Panc1 (cell line): ENCODE data around the gene MYBPHL. TPM values are rescaled to one million over a fixed set of nuclear protein-coding genes. Genes with fewer than 3 reads are reported as not detected.

Source experiments
- ATAC-seq: fragments of 200-7000 bp; cut with Tn5 transposase; 2 replicates; pipeline ENCODE4 v1.9.1; 2020; ENCODE audit warnings: mild to moderate bottlenecking, moderate library complexity
- BruUV-seq: library from RNA; stranded (reverse); fragments of 400-500 nt; replicated peaks from 2 replicates; lab custom pipeline; 2021; lab: Mats Ljungman, UMichigan
- CTCF ChIA-PET: fragments of 300-600 bp; sonication (Branson Sonifier 250); formaldehyde crosslinking; loops from one replicate; lab custom pipeline; 2022; ENCODE audit warnings: antibody characterized with exemption; lab: Charles Lee
- POLR2A ChIA-PET: fragments of 300-600 bp; sonication (Branson Sonifier 250); formaldehyde crosslinking; loops from one replicate; lab custom pipeline; 2022; ENCODE audit warnings: antibody characterized with exemption; lab: Charles Lee
- DNase-seq: peaks from one replicate; pipeline ENCODE4 v3.0.0-alpha.2; 2010; ENCODE audit warnings: low read depth, low spot score
- H3K27ac ChIP-seq: 2 replicates; pipeline ENCODE4 v1.5.1; 2011; ENCODE audit warnings: mild to moderate bottlenecking, low read length, inconsistent platforms
- H3K27me3 ChIP-seq: fragments of 200-500 bp; sonication (Bioruptor generic); 2 replicates; pipeline ENCODE4 v1.6.0; 2014; ENCODE audit warnings: low read length, inconsistent platforms; ENCODE audit not compliant: control insufficient read depth, insufficient read depth
- H3K36me3 ChIP-seq: fragments of 200-500 bp; sonication (Bioruptor generic); 2 replicates; pipeline ENCODE4 v1.5.1; 2014; ENCODE audit warnings: inconsistent platforms, mild to moderate bottlenecking, low read length, moderate library complexity; ENCODE audit not compliant: control insufficient read depth, insufficient read depth
- H3K4me1 ChIP-seq: 2 replicates; pipeline ENCODE4 v1.5.1; 2011; ENCODE audit warnings: inconsistent platforms, mild to moderate bottlenecking, low read length, moderate library complexity; ENCODE audit not compliant: control insufficient read depth, insufficient read depth
- H3K4me3 ChIP-seq, 2 experiments: 2 replicates each; pipeline ENCODE4 v1.5.1; 2011 to 2012; ENCODE audit warnings: low read depth in 2 of 2, low read length in 2 of 2, mild to moderate bottlenecking in 2 of 2, inconsistent platforms in 1 of 2, moderate library complexity in 1 of 2
- H3K9me3 ChIP-seq: fragments of 200-500 bp; sonication (Bioruptor generic); 2 replicates; pipeline ENCODE4 v1.5.1; 2014; ENCODE audit warnings: low read depth, mild to moderate bottlenecking, inconsistent platforms, low read length, moderate library complexity; ENCODE audit not compliant: control insufficient read depth, insufficient read depth
- POLR2AphosphoS5 ChIP-seq: IDR thresholded peaks from 2 replicates; pipeline ENCODE4 v1.6.1; 2012; ENCODE audit warnings: mild to moderate bottlenecking, low read depth, low read length, moderate library complexity
- SIN3A ChIP-seq: IDR thresholded peaks from 2 replicates; pipeline ENCODE4 v1.6.1; 2012; ENCODE audit warnings: low read depth, mild to moderate bottlenecking, low read length, moderate library complexity, borderline replicate concordance; ENCODE audit not compliant: insufficient read depth
- TCF7L2 ChIP-seq: IDR thresholded peaks from 2 replicates; pipeline ENCODE4 v1.6.1; 2011; ENCODE audit warnings: mild to moderate bottlenecking, low read depth, low read length, inconsistent platforms
- in situ Hi-C: cut with HindIII; loops from 2 replicates; pipeline ENCODE4 v1.10.0; 2016; ENCODE audit warnings: low sequenced_read_pairs, low pct_unique_long_range_greater_than_20kb
- intact Hi-C: fragments of 100-400 bp; cut with micrococcal nuclease; formaldehyde crosslinking; loops from one replicate; pipeline ENCODE4 v1.10.0; 2022; ENCODE audit not compliant: unreplicated experiment
- total RNA-seq: library from RNA; stranded (reverse); gene quantifications from one replicate; pipeline ENCODE4 v1.2.1, GENCODE V29; 2021; ENCODE audit not compliant: unreplicated experiment
- TF ChIP-seq, protein P1 (sequence below): fragments of 450-650 bp; IDR thresholded peaks from 2 replicates; pipeline ENCODE4 v1.5.1; 2017; ENCODE audit warnings: mild to moderate bottlenecking
- TF ChIP-seq, protein P2 (sequence below), 2 experiments: IDR thresholded peaks; 2 replicates each; pipeline ENCODE4 v1.6.1; 2011 to 2012; ENCODE audit warnings: low read depth in 2 of 2, control low read depth in 1 of 2, low read length in 1 of 2, mild to moderate bottlenecking in 1 of 2, moderate library complexity in 1 of 2; ENCODE audit not compliant: insufficient read depth in 1 of 2

MYBPHL gene
- total RNA-seq, 1 experiment from 2014 or later, result not detected

DNA sequence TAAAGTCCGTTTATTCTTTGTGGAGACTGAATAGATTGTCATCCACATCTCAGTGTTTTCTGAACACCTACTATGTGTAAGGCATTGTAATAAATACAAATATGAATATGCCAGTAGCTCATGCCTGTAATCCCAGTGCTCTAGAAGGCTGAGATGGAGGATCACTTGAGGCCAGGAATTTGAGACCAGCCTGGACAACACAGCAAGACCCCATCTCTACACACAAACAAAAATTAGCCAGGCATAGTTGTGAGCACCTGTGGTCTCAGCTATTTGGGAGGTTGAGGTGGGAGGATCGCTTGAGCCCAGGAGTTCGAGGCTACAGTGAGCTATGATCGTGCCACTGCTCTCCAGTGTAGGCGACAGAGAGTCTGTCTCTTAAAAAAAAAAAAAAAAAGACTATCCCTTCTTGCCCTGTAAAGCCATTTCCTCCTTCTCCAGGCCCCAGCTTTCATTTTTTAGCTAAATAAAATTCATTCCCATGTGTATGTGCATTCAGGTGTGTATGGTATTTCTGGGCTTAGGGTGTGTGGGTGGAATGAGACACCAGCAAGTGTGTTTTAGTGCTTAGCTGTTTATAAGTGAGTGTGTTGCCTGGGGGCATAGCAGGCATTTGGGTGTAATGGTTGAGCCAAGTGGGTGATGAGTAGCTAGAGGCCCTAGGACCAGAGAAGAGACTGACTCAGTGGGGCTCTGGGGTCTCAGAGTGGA lies 49.7 kb downstream of the MYBPHL start:
- H3K27ac ChIP-seq, result no peak overlapping the region
- H3K9me3 ChIP-seq, result no peaks in the 10 kb centered on the region
- POLR2A ChIA-PET, result no interaction called here
- intact Hi-C loops, result no loop called here
- H3K4me3 ChIP-seq, result no peak overlapping the region
- TF ChIP-seq, protein P1, sequence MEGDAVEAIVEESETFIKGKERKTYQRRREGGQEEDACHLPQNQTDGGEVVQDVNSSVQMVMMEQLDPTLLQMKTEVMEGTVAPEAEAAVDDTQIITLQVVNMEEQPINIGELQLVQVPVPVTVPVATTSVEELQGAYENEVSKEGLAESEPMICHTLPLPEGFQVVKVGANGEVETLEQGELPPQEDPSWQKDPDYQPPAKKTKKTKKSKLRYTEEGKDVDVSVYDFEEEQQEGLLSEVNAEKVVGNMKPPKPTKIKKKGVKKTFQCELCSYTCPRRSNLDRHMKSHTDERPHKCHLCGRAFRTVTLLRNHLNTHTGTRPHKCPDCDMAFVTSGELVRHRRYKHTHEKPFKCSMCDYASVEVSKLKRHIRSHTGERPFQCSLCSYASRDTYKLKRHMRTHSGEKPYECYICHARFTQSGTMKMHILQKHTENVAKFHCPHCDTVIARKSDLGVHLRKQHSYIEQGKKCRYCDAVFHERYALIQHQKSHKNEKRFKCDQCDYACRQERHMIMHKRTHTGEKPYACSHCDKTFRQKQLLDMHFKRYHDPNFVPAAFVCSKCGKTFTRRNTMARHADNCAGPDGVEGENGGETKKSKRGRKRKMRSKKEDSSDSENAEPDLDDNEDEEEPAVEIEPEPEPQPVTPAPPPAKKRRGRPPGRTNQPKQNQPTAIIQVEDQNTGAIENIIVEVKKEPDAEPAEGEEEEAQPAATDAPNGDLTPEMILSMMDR, result no peak
- no peak for DNase-seq
- CTCF ChIA-PET, result interaction anchor here (0.6 to 0.7 kb wide), 2 partner anchors 14 to 69 kb away, joined by 4 read pairs; no protein-coding TSS in a partner anchor
- ATAC-seq, result no peak
- no peaks in the 10 kb centered on the region for H3K36me3 ChIP-seq
- BruUV-seq, result no TSS peak
- H3K4me1 ChIP-seq, result peaks cover 8% of the 10 kb centered on the region
- in situ Hi-C loops, result no loop called here
- H3K27me3 ChIP-seq, result no peaks in the 10 kb centered on the region

DNA sequence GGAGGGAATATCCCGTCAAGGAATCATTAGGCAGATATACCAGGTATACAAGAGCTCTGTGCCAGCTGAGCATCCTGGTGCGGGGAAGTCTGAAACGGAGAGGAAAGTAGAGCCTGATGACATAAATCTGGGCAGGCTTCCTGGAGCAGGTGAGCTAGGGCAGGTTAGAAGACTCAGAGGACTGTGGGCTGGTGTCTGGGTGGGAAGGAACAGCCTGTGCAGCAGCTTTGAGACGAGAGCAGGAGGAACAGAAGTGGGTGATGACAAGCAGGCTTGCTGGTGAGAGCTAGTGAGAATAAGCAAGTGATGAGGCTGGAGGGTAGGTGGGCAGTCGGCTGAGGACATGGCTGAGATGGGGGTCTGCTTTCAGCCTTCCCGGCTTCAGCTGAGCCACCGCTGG lies 50.7 kb downstream of the MYBPHL start:
- Histone ChIP-seq H3K4me1 (peaks cover 8% of the 10 kb centered on the region), H3K27ac (no peak overlapping the region), H3K36me3 (no peaks in the 10 kb centered on the region), H3K27me3 (no peaks in the 10 kb centered on the region), H3K4me3 (no peak overlapping the region), H3K9me3 (no peaks in the 10 kb centered on the region)
- POLR2A ChIA-PET, result no interaction called here
- BruUV-seq, result no TSS peak
- TF ChIP-seq POLR2AphosphoS5 (no peak), TCF7L2 (no peak), SIN3A (no peak)
- TF ChIP-seq, protein P1, result no peak
- TF ChIP-seq, protein P2, sequence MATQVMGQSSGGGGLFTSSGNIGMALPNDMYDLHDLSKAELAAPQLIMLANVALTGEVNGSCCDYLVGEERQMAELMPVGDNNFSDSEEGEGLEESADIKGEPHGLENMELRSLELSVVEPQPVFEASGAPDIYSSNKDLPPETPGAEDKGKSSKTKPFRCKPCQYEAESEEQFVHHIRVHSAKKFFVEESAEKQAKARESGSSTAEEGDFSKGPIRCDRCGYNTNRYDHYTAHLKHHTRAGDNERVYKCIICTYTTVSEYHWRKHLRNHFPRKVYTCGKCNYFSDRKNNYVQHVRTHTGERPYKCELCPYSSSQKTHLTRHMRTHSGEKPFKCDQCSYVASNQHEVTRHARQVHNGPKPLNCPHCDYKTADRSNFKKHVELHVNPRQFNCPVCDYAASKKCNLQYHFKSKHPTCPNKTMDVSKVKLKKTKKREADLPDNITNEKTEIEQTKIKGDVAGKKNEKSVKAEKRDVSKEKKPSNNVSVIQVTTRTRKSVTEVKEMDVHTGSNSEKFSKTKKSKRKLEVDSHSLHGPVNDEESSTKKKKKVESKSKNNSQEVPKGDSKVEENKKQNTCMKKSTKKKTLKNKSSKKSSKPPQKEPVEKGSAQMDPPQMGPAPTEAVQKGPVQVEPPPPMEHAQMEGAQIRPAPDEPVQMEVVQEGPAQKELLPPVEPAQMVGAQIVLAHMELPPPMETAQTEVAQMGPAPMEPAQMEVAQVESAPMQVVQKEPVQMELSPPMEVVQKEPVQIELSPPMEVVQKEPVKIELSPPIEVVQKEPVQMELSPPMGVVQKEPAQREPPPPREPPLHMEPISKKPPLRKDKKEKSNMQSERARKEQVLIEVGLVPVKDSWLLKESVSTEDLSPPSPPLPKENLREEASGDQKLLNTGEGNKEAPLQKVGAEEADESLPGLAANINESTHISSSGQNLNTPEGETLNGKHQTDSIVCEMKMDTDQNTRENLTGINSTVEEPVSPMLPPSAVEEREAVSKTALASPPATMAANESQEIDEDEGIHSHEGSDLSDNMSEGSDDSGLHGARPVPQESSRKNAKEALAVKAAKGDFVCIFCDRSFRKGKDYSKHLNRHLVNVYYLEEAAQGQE (IDR thresholded peaks at IDR 0.05; ENCODE audit: insufficient read depth in 1 of 2, low read depth in 2 of 2, low read length in 1 of 2), result no peak
- in situ Hi-C loops, result no loop called here
- CTCF ChIA-PET, result no interaction called here
- DNase-seq (no peak), ATAC-seq (no peak)
- intact Hi-C loops, result no loop called here
